K562 (cell line): ENCODE data around the gene SOWAHA. TPM values are rescaled to one million over a fixed set of nuclear protein-coding genes. Genes with fewer than 3 reads are reported as not detected.

Source experiments
- ATAC-seq: fragments of 200-7000 bp; cut with Tn5 transposase; 3 replicates; pipeline ENCODE4 v1.9.1; 2020; ENCODE audit warnings: moderate library complexity
- BruUV-seq: library from RNA; stranded (reverse); fragments of 400-500 nt; replicated peaks from 2 replicates; lab custom pipeline; 2021; lab: Mats Ljungman, UMichigan
- CTCF ChIA-PET: fragments of 300-600 bp; formaldehyde crosslinking; extraction: SDS; loops from one replicate; lab custom pipeline; 2021; ENCODE audit warnings: low intra/inter-chr PET ratio; lab: Yijun Ruan, JAX
- POLR2A ChIA-PET: fragments of 300-600, 350-650 bp; sonication (Branson Sonifier 250); formaldehyde crosslinking; extraction: SDS; loops from one replicate; lab custom pipeline; 2021; ENCODE audit warnings: antibody characterized with exemption, inconsistent platforms; lab: Yijun Ruan, JAX
- DNase-seq, 4 experiments: peaks; one replicate each; pipeline versions ENCODE4 v3.0.0 to v3.0.0-alpha.2; 2011 to 2018; ENCODE audit warnings: low spot score in 3 of 4, mixed read lengths in 3 of 4; ENCODE audit errors: extremely low read depth in 1 of 4
- FAIRE-seq: peaks from 2 replicates; lab custom pipeline; 2011; peaks lifted over from hg19 to GRCh38; lab: Jason Lieb, UNC
- H2AFZ ChIP-seq: 2 replicates; pipeline ENCODE4 v1.6.0; 2011; ENCODE audit warnings: low read depth, low read length, control low read depth, inconsistent platforms
- H3K27ac ChIP-seq: fragments of 200-600 bp; 3 replicates; pipeline ENCODE4 v1.8.0; 2011; ENCODE audit warnings: low read depth, mild to moderate bottlenecking, control low read depth, inconsistent platforms, low read length, moderate library complexity, mixed read lengths; ENCODE audit errors: extremely low read depth
- H3K27me3 ChIP-seq, 2 experiments: fragments of 300-600 bp in 1 of 2; 2 replicates in 1 of 2; 3 replicates in 1 of 2; pipeline versions ENCODE4 v1.6.0 to v1.8.0; 2011; ENCODE audit warnings: inconsistent platforms in 2 of 2, low read length in 2 of 2, mild to moderate bottlenecking in 1 of 2, mixed read lengths in 1 of 2, moderate library complexity in 1 of 2; ENCODE audit not compliant: control insufficient read depth in 2 of 2, insufficient read depth in 2 of 2
- H3K36me3 ChIP-seq: fragments of 300-600 bp; 3 replicates; pipeline ENCODE4 v1.8.0; 2011; ENCODE audit warnings: mild to moderate bottlenecking, low read length, inconsistent platforms; ENCODE audit not compliant: control insufficient read depth, insufficient read depth
- H3K4me1 ChIP-seq, 2 experiments: fragments of 200-600 bp in 1 of 2; replicated peaks in 1 of 2; 2 replicates in 1 of 2; 3 replicates in 1 of 2; pipeline versions ENCODE4 v1.5.1 to v1.8.0; 2011; ENCODE audit warnings: inconsistent platforms in 2 of 2, low read length in 2 of 2, mild to moderate bottlenecking in 1 of 2, mixed read lengths in 1 of 2, moderate library complexity in 1 of 2; ENCODE audit not compliant: control insufficient read depth in 2 of 2, insufficient read depth in 2 of 2
- H3K4me2 ChIP-seq: 2 replicates; pipeline ENCODE4 v1.6.1; 2011; ENCODE audit warnings: low read length, control low read depth, inconsistent platforms, mixed read lengths; ENCODE audit not compliant: insufficient read depth
- H3K4me3 ChIP-seq: fragments of 200-600 bp; sonication (generic), shearing (Covaris generic); 2 replicates; pipeline ENCODE4 v1.5.1; 2016; ENCODE audit warnings: control low read depth, inconsistent platforms
- H3K79me2 ChIP-seq: fragments of 200-600 bp; 3 replicates; pipeline ENCODE4 v1.8.0; 2011; ENCODE audit warnings: low read length, inconsistent platforms; ENCODE audit not compliant: control insufficient read depth, insufficient read depth
- H3K9ac ChIP-seq, 2 experiments: 2 replicates each; pipeline versions ENCODE4 v1.6.0 to v1.6.1; 2011; ENCODE audit warnings: low read depth in 2 of 2, low read length in 2 of 2, control low read depth in 1 of 2, inconsistent platforms in 1 of 2, mild to moderate bottlenecking in 1 of 2, mixed read lengths in 1 of 2; ENCODE audit not compliant: insufficient read depth in 1 of 2
- H3K9me1 ChIP-seq: one replicate; pipeline ENCODE4 v1.6.0; 2011; ENCODE audit warnings: inconsistent platforms, mild to moderate bottlenecking, low read length, moderate library complexity; ENCODE audit not compliant: control insufficient read depth, insufficient read depth
- H3K9me3 ChIP-seq: replicated peaks from 2 replicates; pipeline ENCODE4 v1.5.1; 2011; ENCODE audit warnings: low read depth, low read length, inconsistent platforms; ENCODE audit not compliant: control insufficient read depth, insufficient read depth
- H4K20me1 ChIP-seq: replicated peaks from 2 replicates; pipeline ENCODE4 v1.6.1; 2011; ENCODE audit warnings: low read length, inconsistent platforms, mixed read lengths; ENCODE audit not compliant: control insufficient read depth, insufficient read depth
- CBFA2T3 ChIP-seq: fragments of 450-650 bp; IDR thresholded peaks from 2 replicates; pipeline ENCODE4 v1.6.1; 2017
- CEBPB ChIP-seq: fragments of 450-650 bp; IDR thresholded peaks from 2 replicates; pipeline ENCODE4 v1.6.1; 2016; ENCODE audit warnings: missing genetic modification characterization, missing compliant biosample characterization
- COPS2 ChIP-seq: fragments of 450-650 bp; conservative IDR thresholded peaks from 2 replicates; pipeline ENCODE4 v1.6.1; 2016; ENCODE audit warnings: mild to moderate bottlenecking, moderate library complexity
- ETV6 ChIP-seq, 3 experiments: fragments of 150-350 bp in 1 of 3; sonication (generic) in 1 of 3; formaldehyde crosslinking in 1 of 3; IDR thresholded peaks; 2 replicates each; pipeline versions ENCODE4 v1.6.1 to v1.8.0; 2014 to 2022; ENCODE audit warnings: borderline replicate concordance in 2 of 3, low read depth in 2 of 3, antibody characterized with exemption in 1 of 3, low read length in 1 of 3, mild to moderate bottlenecking in 1 of 3, missing genetic modification reagents in 1 of 3
- KLF10 ChIP-seq: fragments of 250-450 bp; sonication (Bioruptor Pico); IDR thresholded peaks from 2 replicates; pipeline ENCODE4 v1.6.1; 2021; ENCODE audit warnings: matching md5 sums
- NEUROD1 ChIP-seq: fragments of 150-350 bp; IDR thresholded peaks from 2 replicates; pipeline ENCODE4 v1.6.1; 2014; ENCODE audit warnings: borderline replicate concordance, low read length, low read depth; ENCODE audit not compliant: partially characterized antibody
- NFE2L1 ChIP-seq: fragments of 450-650 bp; IDR thresholded peaks from 2 replicates; pipeline ENCODE4 v1.6.1; 2016; ENCODE audit warnings: missing genetic modification characterization, low read depth, mild to moderate bottlenecking, missing compliant biosample characterization, moderate library complexity, borderline replicate concordance
- RBM14 ChIP-seq: fragments of 200-400 bp; formaldehyde crosslinking; IDR thresholded peaks from 2 replicates; pipeline ENCODE4 v1.6.1; 2018; ENCODE audit warnings: low read depth, mild to moderate bottlenecking, low read length, moderate library complexity, borderline replicate concordance; ENCODE audit not compliant: insufficient read depth
- ZNF639 ChIP-seq, 2 experiments: fragments of 200-800 bp in 1 of 2; sonication (Bioruptor generic) in 1 of 2; sonication (generic) in 1 of 2; formaldehyde crosslinking in 1 of 2; IDR thresholded peaks in 1 of 2; conservative IDR thresholded peaks in 1 of 2; 2 replicates each; pipeline versions ENCODE4 v1.5.0 to v1.6.1; 2016 to 2020; ENCODE audit warnings: missing compliant biosample characterization in 1 of 2, missing genetic modification characterization in 1 of 2, missing genetic modification reagents in 1 of 2
- ZNF696 ChIP-seq: fragments of 250-450 bp; sonication (Bioruptor Pico); conservative IDR thresholded peaks from 2 replicates; pipeline ENCODE4 v1.4.0; 2020; ENCODE audit warnings: mild to moderate bottlenecking, moderate library complexity
- WGBS: fragments of 100-300 bp; shearing (Covaris generic); methylation state at CpG from one replicate; pipeline ENCODE4 v1.1.6; 2016; ENCODE audit warnings: low coverage, mixed read lengths; ENCODE audit not compliant: insufficient coverage; ENCODE audit errors: missing lambda C conversion rate; 5-methylcytosine and 5-hydroxymethylcytosine counted together
- in situ Hi-C: fragments of 300-500 bp; cut with MboI; formaldehyde crosslinking; loops from 4 replicates; pipeline ENCODE4 v1.15.0; 2018; ENCODE audit warnings: inconsistent platforms, mixed read lengths
- intact Hi-C: fragments of 100-400 bp; cut with micrococcal nuclease; formaldehyde crosslinking; loops from 2 replicates; pipeline ENCODE4 v1.14.2; 2022
- polyA plus RNA-seq, 8 experiments: library from polyadenylated mRNA; depleted of rRNA in 4 of 8; stranded (reverse) in 5 of 8; unstranded in 3 of 8; fragments of >200 nt; fragmentation: Nextera tagmentation in 2 of 8; fragmentation: Illumina TruSeq in 1 of 8; extraction: Ambion mirVana in 2 of 8; extraction: Trizol in 1 of 8; gene quantifications; 2 replicates each; pipeline versions ENCODE4 v1.2.1 to v1.2.3, GENCODE V29; 2011 to 2014; ENCODE audit warnings: inconsistent platforms in 1 of 8, missing spikeins in 1 of 8
- total RNA-seq, 7 experiments: library from RNA; depleted of rRNA in 6 of 7; stranded (reverse); fragments of >200 nt in 6 of 7; fragmentation: Illumina TruSeq in 2 of 7; extraction: Trizol in 2 of 7; gene quantifications; 2 replicates each; pipeline versions ENCODE4 v1.2.1 to v1.2.3, GENCODE V29; 2011 to 2021; ENCODE audit warnings: low replicate concordance in 1 of 7
- TF ChIP-seq, protein P1 (sequence below): fragments of 250-450 bp; sonication (Bioruptor Pico); IDR thresholded peaks from 2 replicates; pipeline ENCODE4 v1.4.0; 2020; ENCODE audit warnings: borderline replicate concordance
- TF ChIP-seq, protein P2 (sequence below): fragments of 450-650 bp; IDR thresholded peaks from 2 replicates; pipeline ENCODE4 v1.6.1; 2016; ENCODE audit warnings: missing biosample characterization, missing genetic modification characterization
- TF ChIP-seq, protein P3 (sequence below), 2 experiments: IDR thresholded peaks; 2 replicates each; pipeline ENCODE4 v1.6.1; 2011; ENCODE audit warnings: borderline replicate concordance in 1 of 2, control low read depth in 1 of 2, low read depth in 1 of 2, low read length in 1 of 2, mild to moderate bottlenecking in 1 of 2, mixed read lengths in 1 of 2, moderate library complexity in 1 of 2; ENCODE audit not compliant: insufficient read depth in 1 of 2, insufficient read length in 1 of 2, poor library complexity in 1 of 2, severe bottlenecking in 1 of 2; ENCODE audit errors: extremely low read depth in 1 of 2

Gene SOWAHA
- total and polyA plus RNA-seq, 9 of the 15 experiments (the other 6 are each of a cell fraction or from before 2014, with no cell fraction given): not detected

DNA sequence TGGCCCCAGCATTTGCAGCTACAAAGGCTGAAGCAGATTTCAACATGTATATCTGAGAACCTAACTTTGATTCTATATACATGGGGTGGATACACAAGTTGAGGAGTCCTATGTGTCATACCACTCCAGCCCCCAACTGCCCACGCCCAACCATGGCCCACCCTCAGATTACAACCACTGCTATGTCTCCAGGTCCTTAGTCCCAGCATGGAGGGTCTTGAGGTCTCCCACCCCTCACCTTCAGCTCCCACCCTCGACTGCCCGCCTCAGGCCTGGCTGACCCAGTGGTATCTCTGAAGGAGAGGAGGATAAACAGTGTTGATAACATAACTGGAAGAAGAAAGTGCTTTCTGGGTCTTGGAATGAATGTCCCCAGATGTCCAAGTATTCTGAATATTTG lies 8.2 kb downstream of the SOWAHA start:
- in situ Hi-C loops (no loop called here), intact Hi-C loops (loop anchor here (2.0 to 5.0 kb wide), 3 partner anchors 43 to 229 kb away; no protein-coding TSS in a partner anchor)
- Histone ChIP-seq H2AFZ (no peak overlapping the region), H3K9me1 (no peaks in the 10 kb centered on the region), H4K20me1 (no peaks in the 10 kb centered on the region), H3K4me2 (no peak overlapping the region), H3K27me3 (no peaks in the 10 kb centered on the region), H3K9ac (no peak overlapping the region), H3K79me2 (no peaks in the 10 kb centered on the region), H3K4me3 (no peak overlapping the region), H3K4me1 (peaks cover 2 to 21% of the 10 kb centered on the region in 2 experiments; a peak in 3 of 5 replicates), H3K9me3 (no peaks in the 10 kb centered on the region), H3K36me3 (peaks cover 32% of the 10 kb centered on the region; the same call in 2 of the 3 replicates), H3K27ac (no peak overlapping the region)
- DNase-seq (no peak), ATAC-seq (no peak), FAIRE-seq (no peak)
- WGBS: 60% methylated on average over 3 of the region's 3 CpGs
- ChIA-PET CTCF (interaction anchor here (1.6 to 2.4 kb wide), 2 partner anchors 66 to 160 kb away, joined by 5 to 19 read pairs; no protein-coding TSS in a partner anchor), POLR2A (interaction anchor here (0.6 to 2.6 kb wide), 7 partner anchors 8 to 66 kb away, joined by 3 to 17 read pairs (median 4); partner anchors contain the start of gene SHROOM1)
- no TSS peak for BruUV-seq
- TF ChIP-seq CBFA2T3: no peak
- TF ChIP-seq ETV6 (IDR thresholded peaks at IDR 0.05; ENCODE audit: borderline replicate concordance in 1 of 2, low read depth in 2 of 2, low read length in 1 of 2): no peak
- TF ChIP-seq ETV6 (CRISPR knock-in tag; IDR thresholded peaks at IDR 0.05; ENCODE audit: borderline replicate concordance): no peak
- TF ChIP-seq KLF10 (CRISPR knock-in tag): no peak
- TF ChIP-seq, protein P1, sequence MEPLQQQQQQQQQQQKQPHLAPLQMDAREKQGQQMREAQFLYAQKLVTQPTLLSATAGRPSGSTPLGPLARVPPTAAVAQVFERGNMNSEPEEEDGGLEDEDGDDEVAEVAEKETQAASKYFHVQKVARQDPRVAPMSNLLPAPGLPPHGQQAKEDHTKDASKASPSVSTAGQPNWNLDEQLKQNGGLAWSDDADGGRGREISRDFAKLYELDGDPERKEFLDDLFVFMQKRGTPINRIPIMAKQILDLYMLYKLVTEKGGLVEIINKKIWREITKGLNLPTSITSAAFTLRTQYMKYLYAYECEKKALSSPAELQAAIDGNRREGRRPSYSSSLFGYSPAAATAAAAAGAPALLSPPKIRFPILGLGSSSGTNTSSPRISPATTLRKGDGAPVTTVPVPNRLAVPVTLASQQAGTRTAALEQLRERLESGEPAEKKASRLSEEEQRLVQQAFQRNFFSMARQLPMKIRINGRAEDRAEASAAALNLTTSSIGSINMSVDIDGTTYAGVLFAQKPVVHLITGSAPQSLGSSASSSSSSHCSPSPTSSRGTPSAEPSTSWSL (CRISPR knock-in tag): no peak
- TF ChIP-seq ZNF639 (CRISPR knock-in tag; conservative IDR thresholded peaks at IDR 0.05 in 1 of 2, IDR thresholded peaks at IDR 0.05 in 1 of 2): no peak
- no peak for TF ChIP-seq ZNF696 (CRISPR knock-in tag)
- no peak for TF ChIP-seq CEBPB
- no peak for TF ChIP-seq NEUROD1
- TF ChIP-seq, protein P2, sequence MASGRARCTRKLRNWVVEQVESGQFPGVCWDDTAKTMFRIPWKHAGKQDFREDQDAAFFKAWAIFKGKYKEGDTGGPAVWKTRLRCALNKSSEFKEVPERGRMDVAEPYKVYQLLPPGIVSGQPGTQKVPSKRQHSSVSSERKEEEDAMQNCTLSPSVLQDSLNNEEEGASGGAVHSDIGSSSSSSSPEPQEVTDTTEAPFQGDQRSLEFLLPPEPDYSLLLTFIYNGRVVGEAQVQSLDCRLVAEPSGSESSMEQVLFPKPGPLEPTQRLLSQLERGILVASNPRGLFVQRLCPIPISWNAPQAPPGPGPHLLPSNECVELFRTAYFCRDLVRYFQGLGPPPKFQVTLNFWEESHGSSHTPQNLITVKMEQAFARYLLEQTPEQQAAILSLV (tag): no peak
- no peak for TF ChIP-seq RBM14
- no peak for TF ChIP-seq COPS2
- TF ChIP-seq, protein P3, sequence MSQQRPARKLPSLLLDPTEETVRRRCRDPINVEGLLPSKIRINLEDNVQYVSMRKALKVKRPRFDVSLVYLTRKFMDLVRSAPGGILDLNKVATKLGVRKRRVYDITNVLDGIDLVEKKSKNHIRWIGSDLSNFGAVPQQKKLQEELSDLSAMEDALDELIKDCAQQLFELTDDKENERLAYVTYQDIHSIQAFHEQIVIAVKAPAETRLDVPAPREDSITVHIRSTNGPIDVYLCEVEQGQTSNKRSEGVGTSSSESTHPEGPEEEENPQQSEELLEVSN (IDR thresholded peaks at IDR 0.05; ENCODE audit: borderline replicate concordance in 1 of 2, extremely low read depth in 1 of 2, insufficient read depth in 1 of 2, insufficient read length in 1 of 2, low read depth in 1 of 2, low read length in 1 of 2, poor library complexity in 1 of 2, severe bottlenecking in 1 of 2): no peak
- TF ChIP-seq NFE2L1 (tag): no peak
